Panc1 (cell line): ENCODE results near the gene POLD2. TPM values are rescaled to one million over a fixed set of nuclear protein-coding genes. Genes with fewer than 3 reads are reported as not detected.

Experiments
- ATAC-seq: fragments of 200-7000 bp; cut with Tn5 transposase; 2 replicates; pipeline ENCODE4 v1.9.1; 2020; ENCODE audit warnings: mild to moderate bottlenecking, moderate library complexity
- BruUV-seq: library from RNA; stranded (reverse); fragments of 400-500 nt; replicated peaks from 2 replicates; lab custom pipeline; 2021; lab: Mats Ljungman, UMichigan
- CTCF ChIA-PET: fragments of 300-600 bp; sonication (Branson Sonifier 250); formaldehyde crosslinking; loops from one replicate; lab custom pipeline; 2022; ENCODE audit warnings: antibody characterized with exemption; lab: Charles Lee
- POLR2A ChIA-PET: fragments of 300-600 bp; sonication (Branson Sonifier 250); formaldehyde crosslinking; loops from one replicate; lab custom pipeline; 2022; ENCODE audit warnings: antibody characterized with exemption; lab: Charles Lee
- DNase-seq: peaks from one replicate; pipeline ENCODE4 v3.0.0-alpha.2; 2010; ENCODE audit warnings: low read depth, low spot score
- H3K27ac ChIP-seq: 2 replicates; pipeline ENCODE4 v1.5.1; 2011; ENCODE audit warnings: mild to moderate bottlenecking, low read length, inconsistent platforms
- H3K27me3 ChIP-seq: fragments of 200-500 bp; sonication (Bioruptor generic); 2 replicates; pipeline ENCODE4 v1.6.0; 2014; ENCODE audit warnings: low read length, inconsistent platforms; ENCODE audit not compliant: control insufficient read depth, insufficient read depth
- H3K36me3 ChIP-seq: fragments of 200-500 bp; sonication (Bioruptor generic); 2 replicates; pipeline ENCODE4 v1.5.1; 2014; ENCODE audit warnings: inconsistent platforms, mild to moderate bottlenecking, low read length, moderate library complexity; ENCODE audit not compliant: control insufficient read depth, insufficient read depth
- H3K4me1 ChIP-seq: 2 replicates; pipeline ENCODE4 v1.5.1; 2011; ENCODE audit warnings: inconsistent platforms, mild to moderate bottlenecking, low read length, moderate library complexity; ENCODE audit not compliant: control insufficient read depth, insufficient read depth
- H3K4me3 ChIP-seq, 2 experiments: 2 replicates each; pipeline ENCODE4 v1.5.1; 2011 to 2012; ENCODE audit warnings: low read depth in 2 of 2, low read length in 2 of 2, mild to moderate bottlenecking in 2 of 2, inconsistent platforms in 1 of 2, moderate library complexity in 1 of 2
- H3K9me3 ChIP-seq: fragments of 200-500 bp; sonication (Bioruptor generic); 2 replicates; pipeline ENCODE4 v1.5.1; 2014; ENCODE audit warnings: low read depth, mild to moderate bottlenecking, inconsistent platforms, low read length, moderate library complexity; ENCODE audit not compliant: control insufficient read depth, insufficient read depth
- CTCF ChIP-seq: fragments of 450-650 bp; IDR thresholded peaks from 2 replicates; pipeline ENCODE4 v1.5.1; 2017; ENCODE audit warnings: mild to moderate bottlenecking
- POLR2AphosphoS5 ChIP-seq: IDR thresholded peaks from 2 replicates; pipeline ENCODE4 v1.6.1; 2012; ENCODE audit warnings: mild to moderate bottlenecking, low read depth, low read length, moderate library complexity
- REST ChIP-seq, 2 experiments: IDR thresholded peaks; 2 replicates each; pipeline ENCODE4 v1.6.1; 2011 to 2012; ENCODE audit warnings: low read depth in 2 of 2, control low read depth in 1 of 2, low read length in 1 of 2, mild to moderate bottlenecking in 1 of 2, moderate library complexity in 1 of 2; ENCODE audit not compliant: insufficient read depth in 1 of 2
- SIN3A ChIP-seq: IDR thresholded peaks from 2 replicates; pipeline ENCODE4 v1.6.1; 2012; ENCODE audit warnings: low read depth, mild to moderate bottlenecking, low read length, moderate library complexity, borderline replicate concordance; ENCODE audit not compliant: insufficient read depth
- TCF7L2 ChIP-seq: IDR thresholded peaks from 2 replicates; pipeline ENCODE4 v1.6.1; 2011; ENCODE audit warnings: mild to moderate bottlenecking, low read depth, low read length, inconsistent platforms
- in situ Hi-C: cut with HindIII; loops from 2 replicates; pipeline ENCODE4 v1.10.0; 2016; ENCODE audit warnings: low sequenced_read_pairs, low pct_unique_long_range_greater_than_20kb
- intact Hi-C: fragments of 100-400 bp; cut with micrococcal nuclease; formaldehyde crosslinking; loops from one replicate; pipeline ENCODE4 v1.10.0; 2022; ENCODE audit not compliant: unreplicated experiment
- total RNA-seq: library from RNA; stranded (reverse); gene quantifications from one replicate; pipeline ENCODE4 v1.2.1, GENCODE V29; 2021; ENCODE audit not compliant: unreplicated experiment

POLD2 gene
- total RNA-seq, 1 experiment from 2014 or later = 195 TPM

- TF ChIP-seq SIN3A (no peak), TCF7L2 (no peak)
- no peak overlapping the region for H3K27ac ChIP-seq
- H3K4me1 ChIP-seq = peaks cover 12% of the 10 kb centered on the region
- in situ Hi-C loops = no loop called here
- BruUV-seq = no TSS peak
- CTCF ChIA-PET = no interaction called here
- POLR2A ChIA-PET = no interaction called here
- no peaks in the 10 kb centered on the region for H3K27me3 ChIP-seq
- intact Hi-C loops = loop anchor here (5.0 kb wide), 1 partner anchor 65 kb away; no protein-coding TSS in a partner anchor
- DNase-seq = no peak
- H3K36me3 ChIP-seq = no peaks in the 10 kb centered on the region
- no peaks in the 10 kb centered on the region for H3K9me3 ChIP-seq
- H3K4me3 ChIP-seq = no peak overlapping the region
- peak; percentile 9; the same call in 1 of the 2 replicates for ATAC-seq
These were observed 8.7 kb upstream of the POLD2 start for GRCh38 chr7:44132039-44132438.

GRCh38 chr7:44131173-44132029 lies 8.1 kb upstream of the POLD2 start:
- POLR2A ChIA-PET = interaction anchor here (0.5 kb wide), 1 partner anchor 109 kb away, joined by 5 read pairs; no protein-coding TSS in a partner anchor
- TF ChIP-seq CTCF (peak; percentile 78; the same call in 1 of the 2 replicates), REST (IDR thresholded peaks at IDR 0.05; ENCODE audit: insufficient read depth in 1 of 2, low read depth in 2 of 2, low read length in 1 of 2) (no peak), POLR2AphosphoS5 (no peak), SIN3A (no peak)
- intact Hi-C loops = loop anchor here (5.0 kb wide), 1 partner anchor 66 kb away; no protein-coding TSS in a partner anchor
- in situ Hi-C loops = no loop called here
- Histone ChIP-seq H3K4me3 (no peak overlapping the region), H3K9me3 (no peaks in the 10 kb centered on the region), H3K36me3 (no peaks in the 10 kb centered on the region), H3K27me3 (no peaks in the 10 kb centered on the region), H3K4me1 (peaks cover 12% of the 10 kb centered on the region), H3K27ac (no peak overlapping the region)
- no TSS peak for BruUV-seq
- CTCF ChIA-PET = interaction anchor here (1.0 kb wide), 1 partner anchor 65 kb away, joined by 3 read pairs; no protein-coding TSS in a partner anchor
- ATAC-seq (peak; percentile 84), DNase-seq (no peak)
